Measurements from ENCODE around the gene IFTAP. TPM values are rescaled to one million over a fixed set of nuclear protein-coding genes. Genes with fewer than 3 reads are reported as not detected.

Gene IFTAP
- total RNA-seq, 1 donor = 25.5 TPM

DNA sequence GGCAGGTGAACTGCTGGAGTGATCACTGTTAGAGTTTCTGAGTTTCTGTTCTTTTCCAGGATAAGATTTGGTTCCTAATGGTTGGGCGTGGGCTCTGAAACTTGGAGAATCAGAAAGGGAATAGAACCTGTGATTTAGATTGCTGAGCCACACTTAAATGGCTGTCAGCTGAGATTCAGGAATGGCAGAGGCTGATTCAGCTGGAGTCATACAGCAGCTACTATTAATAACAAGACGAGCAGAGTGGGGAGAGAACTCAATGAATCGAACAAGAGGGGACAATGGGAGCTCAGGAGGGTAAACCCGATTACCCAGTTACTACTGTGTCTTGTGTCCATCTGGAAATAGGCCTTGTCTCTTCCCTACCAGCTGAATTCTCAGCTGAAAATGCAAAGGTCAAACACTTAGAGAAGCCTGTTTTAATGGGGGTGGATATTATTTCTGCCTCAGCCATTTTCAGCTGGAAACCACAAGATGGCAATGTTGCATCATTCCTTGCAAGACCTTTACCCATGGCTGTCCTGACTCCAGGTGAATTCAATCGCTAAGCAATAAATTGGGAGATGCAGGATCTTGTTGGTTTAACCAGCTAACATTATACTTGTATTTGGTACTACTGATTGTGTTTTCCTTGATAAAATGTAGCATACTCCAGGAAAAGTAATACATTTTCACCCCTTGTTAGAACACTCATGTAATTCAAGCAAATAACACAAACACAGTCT, 108.2 kb downstream of the IFTAP start:
- no peak overlapping the region for H3K4me3 ChIP-seq (ENCODE audit: low read depth, low read length)
- peak; percentile 67 for DNase-seq (ENCODE audit: low read depth)
- TF ChIP-seq, protein P1, sequence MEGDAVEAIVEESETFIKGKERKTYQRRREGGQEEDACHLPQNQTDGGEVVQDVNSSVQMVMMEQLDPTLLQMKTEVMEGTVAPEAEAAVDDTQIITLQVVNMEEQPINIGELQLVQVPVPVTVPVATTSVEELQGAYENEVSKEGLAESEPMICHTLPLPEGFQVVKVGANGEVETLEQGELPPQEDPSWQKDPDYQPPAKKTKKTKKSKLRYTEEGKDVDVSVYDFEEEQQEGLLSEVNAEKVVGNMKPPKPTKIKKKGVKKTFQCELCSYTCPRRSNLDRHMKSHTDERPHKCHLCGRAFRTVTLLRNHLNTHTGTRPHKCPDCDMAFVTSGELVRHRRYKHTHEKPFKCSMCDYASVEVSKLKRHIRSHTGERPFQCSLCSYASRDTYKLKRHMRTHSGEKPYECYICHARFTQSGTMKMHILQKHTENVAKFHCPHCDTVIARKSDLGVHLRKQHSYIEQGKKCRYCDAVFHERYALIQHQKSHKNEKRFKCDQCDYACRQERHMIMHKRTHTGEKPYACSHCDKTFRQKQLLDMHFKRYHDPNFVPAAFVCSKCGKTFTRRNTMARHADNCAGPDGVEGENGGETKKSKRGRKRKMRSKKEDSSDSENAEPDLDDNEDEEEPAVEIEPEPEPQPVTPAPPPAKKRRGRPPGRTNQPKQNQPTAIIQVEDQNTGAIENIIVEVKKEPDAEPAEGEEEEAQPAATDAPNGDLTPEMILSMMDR (IDR thresholded peaks at IDR 0.05; ENCODE audit: insufficient read depth, low read depth, low read length) = peak; percentile 87

DNA sequence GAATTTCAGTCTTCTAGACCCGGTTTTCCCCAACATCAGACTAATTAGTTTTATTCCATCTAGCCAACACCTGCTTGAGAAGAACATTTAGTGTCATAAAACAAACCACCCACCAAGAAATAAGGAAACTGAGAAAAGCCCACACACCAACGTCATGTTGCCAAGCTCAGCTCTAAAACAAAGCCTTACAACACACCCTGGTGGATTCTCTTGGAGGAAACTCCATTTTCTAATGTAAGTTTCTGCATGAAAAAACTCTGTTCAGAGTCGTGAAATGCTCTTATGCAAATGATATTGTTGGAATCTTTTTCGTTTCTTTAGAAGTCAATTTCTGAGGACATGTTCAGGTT, 108.7 kb downstream of the IFTAP start:
- TF ChIP-seq, protein P1 (IDR thresholded peaks at IDR 0.05; ENCODE audit: insufficient read depth, low read depth, low read length) = no peak
- no peak overlapping the region for H3K4me3 ChIP-seq (ENCODE audit: low read depth, low read length)
- no peak for DNase-seq (ENCODE audit: low read depth)

Other genes with a start within 250 kb of the IFTAP start
- 9.0 and 13.4 TPM in 2 replicates for gene TRAF6, start 84.2 kb upstream of the IFTAP start, total RNA-seq
- gene RAG1, start 26.5 kb upstream of the IFTAP start, total RNA-seq = 0.32 and 0.86 TPM in 2 replicates
- gene RAG2, start 3.7 kb downstream of the IFTAP start, total RNA-seq = not detected in 2 replicates